HepG2 (cell line): Measurements from ENCODE around the gene DNAJB2. TPM values are rescaled to one million over a fixed set of nuclear protein-coding genes. Genes with fewer than 3 reads are reported as not detected.

Experiments
- ARNT2 ChIP-seq: sonication (generic); formaldehyde crosslinking; IDR thresholded peaks from 2 replicates; pipeline ENCODE4 v1.8.0; 2022; ENCODE audit warnings: mild to moderate bottlenecking, low read depth, missing genetic modification reagents, moderate library complexity
- DMAP1 ChIP-seq: IDR thresholded peaks from 2 replicates; pipeline ENCODE4 v1.6.1; 2016
- EEA1 ChIP-seq: sonication (generic); formaldehyde crosslinking; IDR thresholded peaks from 2 replicates; pipeline ENCODE4 v1.5.1; 2020; ENCODE audit warnings: mild to moderate bottlenecking, missing genetic modification reagents, borderline replicate concordance
- ELF3 ChIP-seq: IDR thresholded peaks from 2 replicates; pipeline ENCODE4 v1.6.1; 2016; ENCODE audit warnings: missing genetic modification reagents, missing compliant biosample characterization
- FOXA3 ChIP-seq: IDR thresholded peaks from 2 replicates; pipeline ENCODE4 v1.6.1; 2016; ENCODE audit warnings: missing genetic modification reagents, missing compliant biosample characterization
- FOXC1 ChIP-seq: sonication (generic); formaldehyde crosslinking; IDR thresholded peaks from 2 replicates; pipeline ENCODE4 v1.8.0; 2022; ENCODE audit warnings: mild to moderate bottlenecking, missing genetic modification reagents, borderline replicate concordance
- FOXK2 ChIP-seq: fragments of 450-650 bp; IDR thresholded peaks from 2 replicates; pipeline ENCODE4 v1.6.1; 2016
- NFE2 ChIP-seq: sonication (generic); formaldehyde crosslinking; IDR thresholded peaks from 2 replicates; pipeline ENCODE4 v1.4.0; 2020; ENCODE audit warnings: missing genetic modification reagents
- PAX8 ChIP-seq: sonication (generic); formaldehyde crosslinking; IDR thresholded peaks from 2 replicates; pipeline ENCODE4 v1.8.0; 2022; ENCODE audit warnings: mild to moderate bottlenecking, missing genetic modification reagents, borderline replicate concordance
- RBM39 ChIP-seq: fragments of 200-400 bp; formaldehyde crosslinking; IDR thresholded peaks from one replicate; pipeline ENCODE4 v1.6.1; 2018; ENCODE audit warnings: antibody characterized with exemption, mild to moderate bottlenecking, low read depth, low read length; ENCODE audit not compliant: poor library complexity, severe bottlenecking
- SAP130 ChIP-seq: IDR thresholded peaks from 2 replicates; pipeline ENCODE4 v1.6.1; 2016; ENCODE audit warnings: low read depth
- TSC22D2 ChIP-seq: sonication (generic); formaldehyde crosslinking; IDR thresholded peaks from 2 replicates; pipeline ENCODE4 v1.5.1; 2020; ENCODE audit warnings: missing genetic modification reagents, mild to moderate bottlenecking, borderline replicate concordance
- ZNF468 ChIP-seq: sonication (generic); formaldehyde crosslinking; IDR thresholded peaks from 2 replicates; pipeline ENCODE4 v1.8.0; 2022; ENCODE audit warnings: mild to moderate bottlenecking, moderate library complexity, missing genetic modification reagents
- polyA plus RNA-seq, 8 experiments: library from polyadenylated mRNA; depleted of rRNA in 3 of 8; stranded (reverse) in 7 of 8; unstranded in 1 of 8; fragments of >200 nt; fragmentation: Illumina TruSeq in 4 of 8; extraction: Trizol in 4 of 8; gene quantifications; 2 replicates each; pipeline versions ENCODE4 v1.2.1 to v1.2.3, GENCODE V29; 2011 to 2016; ENCODE audit warnings: low read depth in 4 of 8, missing spikeins in 1 of 8, mixed read lengths in 1 of 8; ENCODE audit not compliant: insufficient read depth in 1 of 8
- total RNA-seq, 5 experiments: library from RNA; depleted of rRNA; stranded (reverse); fragments of >200 nt; fragmentation: Illumina TruSeq; extraction: Trizol; gene quantifications; 2 replicates each; pipeline ENCODE4 v1.2.3, GENCODE V29; 2016; ENCODE audit warnings: low read depth in 1 of 5
- TF ChIP-seq, protein P1 (sequence below): sonication (generic); formaldehyde crosslinking; IDR thresholded peaks from 2 replicates; pipeline ENCODE4 v1.5.1; 2020; ENCODE audit warnings: missing genetic modification reagents, mild to moderate bottlenecking, borderline replicate concordance
- TF ChIP-seq, protein P2 (sequence below): IDR thresholded peaks from 2 replicates; pipeline ENCODE4 v1.6.1; 2016; ENCODE audit warnings: mild to moderate bottlenecking
- TF ChIP-seq, protein P3 (sequence below): sonication (generic); formaldehyde crosslinking; IDR thresholded peaks from 2 replicates; pipeline ENCODE4 v1.4.0; 2020; ENCODE audit warnings: missing genetic modification reagents, mild to moderate bottlenecking, borderline replicate concordance
- TF ChIP-seq, protein P4 (sequence below): sonication (generic); formaldehyde crosslinking; IDR thresholded peaks from 2 replicates; pipeline ENCODE4 v1.4.0; 2020; ENCODE audit warnings: missing genetic modification reagents

The DNAJB2 gene
- total and polyA plus RNA-seq, 2 of the 13 experiments (the other 11 are each of a cell fraction or from before 2014, with no cell fraction given), result 21.3 to 31.1 TPM

DNA sequence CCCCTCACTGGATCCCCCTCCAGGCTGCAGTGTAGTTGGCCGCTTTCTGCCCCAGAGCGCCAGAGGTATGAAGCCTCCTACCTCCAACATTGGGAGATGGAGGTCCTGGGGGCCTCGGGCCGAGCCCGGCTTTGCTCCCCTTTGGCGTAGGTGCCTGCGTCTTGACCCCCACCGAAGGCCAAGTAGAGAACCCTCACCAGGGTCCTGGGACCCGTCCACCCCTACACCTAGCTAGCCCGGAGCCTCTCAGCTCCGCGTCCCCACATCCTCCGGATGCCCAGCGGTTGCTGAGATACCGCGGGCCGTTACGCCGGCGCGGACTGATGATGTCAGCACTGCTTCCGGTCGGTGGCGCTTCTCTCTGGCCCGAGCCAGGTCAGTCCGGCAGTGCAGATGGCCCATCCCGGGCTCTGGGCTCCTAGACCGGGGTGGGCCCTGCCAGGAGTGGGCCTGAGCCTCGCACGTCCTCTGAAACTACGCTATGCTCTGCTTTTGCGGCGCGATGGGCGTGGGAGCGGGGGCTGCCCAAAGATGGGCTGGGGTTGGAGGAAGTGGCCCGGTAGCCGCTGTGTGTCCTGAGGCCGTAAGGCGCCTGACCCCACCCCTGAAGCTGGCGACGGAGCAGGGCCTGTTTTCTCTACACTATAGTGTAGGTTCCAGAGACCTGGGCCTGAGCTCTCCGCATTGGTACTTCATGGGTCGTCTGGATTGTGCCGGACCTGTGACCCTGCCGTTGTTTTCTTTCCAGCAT is 33.8 kb upstream of the DNAJB2 start, which contains the start of the genes GLB1L and STK16 (continued):
- TF ChIP-seq, protein P1, sequence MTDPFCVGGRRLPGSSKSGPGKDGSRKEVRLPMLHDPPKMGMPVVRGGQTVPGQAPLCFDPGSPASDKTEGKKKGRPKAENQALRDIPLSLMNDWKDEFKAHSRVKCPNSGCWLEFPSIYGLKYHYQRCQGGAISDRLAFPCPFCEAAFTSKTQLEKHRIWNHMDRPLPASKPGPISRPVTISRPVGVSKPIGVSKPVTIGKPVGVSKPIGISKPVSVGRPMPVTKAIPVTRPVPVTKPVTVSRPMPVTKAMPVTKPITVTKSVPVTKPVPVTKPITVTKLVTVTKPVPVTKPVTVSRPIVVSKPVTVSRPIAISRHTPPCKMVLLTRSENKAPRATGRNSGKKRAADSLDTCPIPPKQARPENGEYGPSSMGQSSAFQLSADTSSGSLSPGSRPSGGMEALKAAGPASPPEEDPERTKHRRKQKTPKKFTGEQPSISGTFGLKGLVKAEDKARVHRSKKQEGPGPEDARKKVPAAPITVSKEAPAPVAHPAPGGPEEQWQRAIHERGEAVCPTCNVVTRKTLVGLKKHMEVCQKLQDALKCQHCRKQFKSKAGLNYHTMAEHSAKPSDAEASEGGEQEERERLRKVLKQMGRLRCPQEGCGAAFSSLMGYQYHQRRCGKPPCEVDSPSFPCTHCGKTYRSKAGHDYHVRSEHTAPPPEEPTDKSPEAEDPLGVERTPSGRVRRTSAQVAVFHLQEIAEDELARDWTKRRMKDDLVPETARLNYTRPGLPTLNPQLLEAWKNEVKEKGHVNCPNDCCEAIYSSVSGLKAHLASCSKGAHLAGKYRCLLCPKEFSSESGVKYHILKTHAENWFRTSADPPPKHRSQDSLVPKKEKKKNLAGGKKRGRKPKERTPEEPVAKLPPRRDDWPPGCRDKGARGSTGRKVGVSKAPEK, result peak; percentile 91; the same call in 1 of the 2 replicates
- no peak for TF ChIP-seq FOXK2
- TF ChIP-seq DMAP1 (CRISPR knock-in tag), result peak; percentile 96
- TF ChIP-seq FOXC1 (CRISPR knock-in tag), result peak; percentile 97
- TF ChIP-seq EEA1 (CRISPR knock-in tag), result no peak; the same call in 1 of the 2 replicates
- TF ChIP-seq, protein P2, sequence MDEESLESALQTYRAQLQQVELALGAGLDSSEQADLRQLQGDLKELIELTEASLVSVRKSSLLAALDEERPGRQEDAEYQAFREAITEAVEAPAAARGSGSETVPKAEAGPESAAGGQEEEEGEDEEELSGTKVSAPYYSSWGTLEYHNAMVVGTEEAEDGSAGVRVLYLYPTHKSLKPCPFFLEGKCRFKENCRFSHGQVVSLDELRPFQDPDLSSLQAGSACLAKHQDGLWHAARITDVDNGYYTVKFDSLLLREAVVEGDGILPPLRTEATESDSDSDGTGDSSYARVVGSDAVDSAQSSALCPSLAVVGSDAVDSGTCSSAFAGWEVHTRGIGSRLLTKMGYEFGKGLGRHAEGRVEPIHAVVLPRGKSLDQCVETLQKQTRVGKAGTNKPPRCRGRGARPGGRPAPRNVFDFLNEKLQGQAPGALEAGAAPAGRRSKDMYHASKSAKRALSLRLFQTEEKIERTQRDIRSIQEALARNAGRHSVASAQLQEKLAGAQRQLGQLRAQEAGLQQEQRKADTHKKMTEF (CRISPR knock-in tag), result peak; percentile 95
- TF ChIP-seq, protein P3, sequence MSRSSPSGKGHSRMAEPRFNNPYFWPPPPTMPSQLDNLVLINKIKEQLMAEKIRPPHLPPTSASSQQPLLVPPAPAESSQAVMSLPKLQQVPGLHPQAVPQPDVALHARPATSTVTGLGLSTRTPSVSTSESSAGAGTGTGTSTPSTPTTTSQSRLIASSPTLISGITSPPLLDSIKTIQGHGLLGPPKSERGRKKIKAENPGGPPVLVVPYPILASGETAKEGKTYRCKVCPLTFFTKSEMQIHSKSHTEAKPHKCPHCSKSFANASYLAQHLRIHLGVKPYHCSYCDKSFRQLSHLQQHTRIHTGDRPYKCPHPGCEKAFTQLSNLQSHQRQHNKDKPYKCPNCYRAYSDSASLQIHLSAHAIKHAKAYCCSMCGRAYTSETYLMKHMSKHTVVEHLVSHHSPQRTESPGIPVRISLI (CRISPR knock-in tag), result 0 out of 2 replicates have a peak, but pooled peaks have one; percentile 21
- TF ChIP-seq ELF3 (CRISPR knock-in tag), result peak; percentile 75
- TF ChIP-seq FOXA3 (CRISPR knock-in tag), result peak; percentile 73
- TF ChIP-seq, protein P4, sequence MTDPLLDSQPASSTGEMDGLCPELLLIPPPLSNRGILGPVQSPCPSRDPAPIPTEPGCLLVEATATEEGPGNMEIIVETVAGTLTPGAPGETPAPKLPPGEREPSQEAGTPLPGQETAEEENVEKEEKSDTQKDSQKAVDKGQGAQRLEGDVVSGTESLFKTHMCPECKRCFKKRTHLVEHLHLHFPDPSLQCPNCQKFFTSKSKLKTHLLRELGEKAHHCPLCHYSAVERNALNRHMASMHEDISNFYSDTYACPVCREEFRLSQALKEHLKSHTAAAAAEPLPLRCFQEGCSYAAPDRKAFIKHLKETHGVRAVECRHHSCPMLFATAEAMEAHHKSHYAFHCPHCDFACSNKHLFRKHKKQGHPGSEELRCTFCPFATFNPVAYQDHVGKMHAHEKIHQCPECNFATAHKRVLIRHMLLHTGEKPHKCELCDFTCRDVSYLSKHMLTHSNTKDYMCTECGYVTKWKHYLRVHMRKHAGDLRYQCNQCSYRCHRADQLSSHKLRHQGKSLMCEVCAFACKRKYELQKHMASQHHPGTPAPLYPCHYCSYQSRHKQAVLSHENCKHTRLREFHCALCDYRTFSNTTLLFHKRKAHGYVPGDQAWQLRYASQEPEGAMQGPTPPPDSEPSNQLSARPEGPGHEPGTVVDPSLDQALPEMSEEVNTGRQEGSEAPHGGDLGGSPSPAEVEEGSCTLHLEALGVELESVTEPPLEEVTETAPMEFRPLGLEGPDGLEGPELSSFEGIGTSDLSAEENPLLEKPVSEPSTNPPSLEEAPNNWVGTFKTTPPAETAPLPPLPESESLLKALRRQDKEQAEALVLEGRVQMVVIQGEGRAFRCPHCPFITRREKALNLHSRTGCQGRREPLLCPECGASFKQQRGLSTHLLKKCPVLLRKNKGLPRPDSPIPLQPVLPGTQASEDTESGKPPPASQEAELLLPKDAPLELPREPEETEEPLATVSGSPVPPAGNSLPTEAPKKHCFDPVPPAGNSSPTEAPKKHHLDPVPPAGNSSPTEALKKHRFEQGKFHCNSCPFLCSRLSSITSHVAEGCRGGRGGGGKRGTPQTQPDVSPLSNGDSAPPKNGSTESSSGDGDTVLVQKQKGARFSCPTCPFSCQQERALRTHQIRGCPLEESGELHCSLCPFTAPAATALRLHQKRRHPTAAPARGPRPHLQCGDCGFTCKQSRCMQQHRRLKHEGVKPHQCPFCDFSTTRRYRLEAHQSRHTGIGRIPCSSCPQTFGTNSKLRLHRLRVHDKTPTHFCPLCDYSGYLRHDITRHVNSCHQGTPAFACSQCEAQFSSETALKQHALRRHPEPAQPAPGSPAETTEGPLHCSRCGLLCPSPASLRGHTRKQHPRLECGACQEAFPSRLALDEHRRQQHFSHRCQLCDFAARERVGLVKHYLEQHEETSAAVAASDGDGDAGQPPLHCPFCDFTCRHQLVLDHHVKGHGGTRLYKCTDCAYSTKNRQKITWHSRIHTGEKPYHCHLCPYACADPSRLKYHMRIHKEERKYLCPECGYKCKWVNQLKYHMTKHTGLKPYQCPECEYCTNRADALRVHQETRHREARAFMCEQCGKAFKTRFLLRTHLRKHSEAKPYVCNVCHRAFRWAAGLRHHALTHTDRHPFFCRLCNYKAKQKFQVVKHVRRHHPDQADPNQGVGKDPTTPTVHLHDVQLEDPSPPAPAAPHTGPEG (CRISPR knock-in tag), result peak; percentile 63
- peak; percentile 92 for TF ChIP-seq PAX8 (CRISPR knock-in tag)
- peak; percentile 90 for TF ChIP-seq TSC22D2
- TF ChIP-seq NFE2, result no peak
- peak; percentile 100 for TF ChIP-seq SAP130
- TF ChIP-seq ARNT2 (CRISPR knock-in tag), result peak; percentile 96
- TF ChIP-seq RBM39, result peak; percentile 90
- no peak for TF ChIP-seq ZNF468 (CRISPR knock-in tag)
